ENCODE measurements around the gene ZNF433.
"Not testable (repeated sequence)": the region's sequence is repeated elsewhere in the genome, so short reads cannot be mapped to it uniquely, and the experiment has no call there.

Gene ZNF433

GRCh38 chr19:12035220-12036172 lies at the start of gene ZNF433:
TSS of gene ZNF433 (minus strand) at chr19:12035679. CDS start at chr19:12035539, 140 bp downstream.
- peak within 1 kb of the TSS; percentile 80 for H3K4me3 ChIP-seq (ENCODE audit: low read depth, low read length)
- no peaks in the 10 kb centered on the region for H3K36me3 ChIP-seq (ENCODE audit: control insufficient read depth, insufficient read depth, low read length)
- no peaks in the 10 kb centered on the region for H3K9me3 ChIP-seq (ENCODE audit: control insufficient read depth, insufficient read depth, low read length)
- peak within 1 kb of the TSS; percentile 73 for H3K9ac ChIP-seq (ENCODE audit: low read depth, low read length)
- no peaks in the 10 kb centered on the region for H3K4me1 ChIP-seq (ENCODE audit: control insufficient read depth, insufficient read depth, low read length)
- peaks cover 8% of the 10 kb centered on the region for H3K27me3 ChIP-seq (ENCODE audit: control insufficient read depth, insufficient read depth, low read length)

GRCh38 chr19:12083336-12083735 lies 47.9 kb upstream of the ZNF433 start:
- H3K9ac ChIP-seq (ENCODE audit: low read depth, low read length); H3K36me3 ChIP-seq (ENCODE audit: control insufficient read depth, insufficient read depth, low read length); H3K4me3 ChIP-seq (ENCODE audit: low read depth, low read length); H3K4me1 ChIP-seq (ENCODE audit: control insufficient read depth, insufficient read depth, low read length); H3K27me3 ChIP-seq (ENCODE audit: control insufficient read depth, insufficient read depth, low read length): not testable (repeated sequence)
- peaks cover 13% of the 10 kb centered on the region for H3K9me3 ChIP-seq (ENCODE audit: control insufficient read depth, insufficient read depth, low read length)

DNA sequence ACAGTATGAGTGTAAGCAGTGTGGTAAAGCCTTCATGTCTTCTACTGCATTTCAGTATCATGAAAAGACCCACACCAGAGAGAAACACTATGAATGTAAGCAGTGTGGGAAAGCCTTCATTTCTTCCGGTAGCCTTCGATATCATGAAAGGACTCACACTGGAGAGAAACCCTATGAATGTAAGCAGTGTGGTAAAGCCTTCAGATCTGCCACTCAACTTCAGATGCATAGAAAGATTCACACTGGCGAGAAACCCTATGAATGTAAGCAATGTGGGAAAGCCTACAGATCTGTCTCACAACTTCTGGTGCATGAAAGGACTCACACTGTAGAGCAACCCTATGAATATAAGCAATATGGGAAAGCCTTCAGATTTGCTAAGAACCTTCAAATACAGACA lies 41.9 kb upstream of the ZNF433 start:
- no peak overlapping the region for H3K4me3 ChIP-seq (ENCODE audit: low read depth, low read length)
- H3K9me3 ChIP-seq (ENCODE audit: control insufficient read depth, insufficient read depth, low read length): peaks cover 58% of the 10 kb centered on the region
- H3K4me1 ChIP-seq (ENCODE audit: control insufficient read depth, insufficient read depth, low read length): no peaks in the 10 kb centered on the region
- no peak overlapping the region for H3K9ac ChIP-seq (ENCODE audit: low read depth, low read length)
- peaks cover 53% of the 10 kb centered on the region for H3K36me3 ChIP-seq (ENCODE audit: control insufficient read depth, insufficient read depth, low read length)
- no peaks in the 10 kb centered on the region for H3K27me3 ChIP-seq (ENCODE audit: control insufficient read depth, insufficient read depth, low read length)

DNA sequence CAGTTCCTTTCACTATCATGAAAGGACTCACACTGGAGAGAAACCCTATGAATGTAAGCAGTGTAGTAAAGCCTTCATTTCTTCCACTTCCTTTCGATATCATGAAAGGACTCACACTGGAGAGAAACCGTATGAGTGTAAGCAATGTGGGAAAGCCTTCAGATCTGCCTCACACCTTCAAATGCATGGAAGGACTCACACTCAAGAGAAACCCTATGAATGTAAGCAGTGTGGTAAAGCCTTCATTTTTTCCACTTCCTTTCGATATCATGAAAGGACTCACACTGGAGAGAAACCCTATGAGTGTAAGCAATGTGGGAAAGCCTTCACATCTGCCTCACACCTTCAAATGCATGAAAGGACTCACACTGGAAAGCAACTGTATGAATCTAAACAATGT lies 40.9 kb upstream of the ZNF433 start:
- H3K9me3 ChIP-seq (ENCODE audit: control insufficient read depth, insufficient read depth, low read length): peaks cover 61% of the 10 kb centered on the region
- H3K27me3 ChIP-seq (ENCODE audit: control insufficient read depth, insufficient read depth, low read length); H3K4me1 ChIP-seq (ENCODE audit: control insufficient read depth, insufficient read depth, low read length); H3K4me3 ChIP-seq (ENCODE audit: low read depth, low read length); H3K9ac ChIP-seq (ENCODE audit: low read depth, low read length): not testable (repeated sequence)
- H3K36me3 ChIP-seq (ENCODE audit: control insufficient read depth, insufficient read depth, low read length): peaks cover 56% of the 10 kb centered on the region

DNA sequence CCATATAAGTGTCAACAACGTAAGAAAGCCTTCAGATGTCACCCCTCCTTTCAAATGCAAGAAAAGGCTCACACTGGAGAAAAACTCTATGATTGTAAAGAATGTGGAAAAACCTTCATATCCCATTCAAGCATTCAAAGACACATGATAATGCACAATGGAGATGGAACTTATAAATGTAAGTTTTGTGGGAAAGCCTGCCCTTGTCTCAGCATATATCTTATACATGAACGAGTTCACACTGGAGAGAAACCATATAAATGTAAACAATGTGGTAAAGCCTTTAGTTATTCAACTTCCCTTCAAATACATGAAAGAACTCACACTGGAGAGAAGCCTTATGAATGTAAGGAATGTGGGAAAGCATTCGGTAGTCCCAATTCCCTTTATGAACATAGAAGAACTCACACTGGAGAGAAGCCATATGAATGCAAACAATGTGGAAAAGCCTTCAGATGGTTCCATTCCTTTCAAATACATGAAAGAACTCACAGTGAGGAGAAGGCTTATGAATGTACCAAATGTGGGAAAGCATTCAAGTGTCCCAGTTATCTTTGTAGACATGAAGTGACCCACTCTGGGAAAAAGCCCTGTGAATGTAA lies 40.2 kb upstream of the ZNF433 start:
- H3K9ac ChIP-seq (ENCODE audit: low read depth, low read length): no peak overlapping the region
- H3K36me3 ChIP-seq (ENCODE audit: control insufficient read depth, insufficient read depth, low read length): peaks cover 53% of the 10 kb centered on the region
- H3K9me3 ChIP-seq (ENCODE audit: control insufficient read depth, insufficient read depth, low read length): peaks cover 58% of the 10 kb centered on the region
- no peaks in the 10 kb centered on the region for H3K4me1 ChIP-seq (ENCODE audit: control insufficient read depth, insufficient read depth, low read length)
- H3K27me3 ChIP-seq (ENCODE audit: control insufficient read depth, insufficient read depth, low read length): no peaks in the 10 kb centered on the region
- no peak overlapping the region for H3K4me3 ChIP-seq (ENCODE audit: low read depth, low read length)

GRCh38 chr19:12064590-12065538 lies 29.4 kb upstream of the ZNF433 start, which contains the start of gene ZNF844:
TSS of gene ZNF844 (plus strand) at chr19:12064731. CDS start at chr19:12064874, 143 bp downstream.
- H3K4me3 ChIP-seq (ENCODE audit: low read depth, low read length): peak within 1 kb of the TSS; percentile 93

DNA sequence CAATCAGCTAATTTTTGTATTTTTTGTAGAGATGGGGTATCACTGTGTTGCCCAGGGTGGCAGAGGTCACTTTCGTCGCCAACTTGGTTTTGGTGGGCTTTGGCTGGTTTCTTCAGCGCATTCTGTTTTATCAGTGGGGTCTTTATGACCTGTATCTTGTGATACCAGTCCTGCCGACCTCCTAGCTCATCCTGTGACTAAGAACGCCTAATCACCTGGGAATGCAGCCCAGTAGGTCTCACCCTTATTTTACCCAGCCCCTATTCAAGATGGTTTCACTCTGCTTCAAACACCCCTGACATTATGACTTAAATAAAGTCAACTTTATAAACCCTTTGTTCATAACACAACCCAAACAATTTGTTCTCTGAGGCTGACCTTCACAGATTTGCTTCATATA lies 20.3 kb upstream of the ZNF433 start:
- no peak overlapping the region for H3K4me3 ChIP-seq (ENCODE audit: low read depth, low read length)
- H3K27me3 ChIP-seq (ENCODE audit: control insufficient read depth, insufficient read depth, low read length): peaks cover 2% of the 10 kb centered on the region
- H3K9ac ChIP-seq (ENCODE audit: low read depth, low read length): no peak overlapping the region
- H3K36me3 ChIP-seq (ENCODE audit: control insufficient read depth, insufficient read depth, low read length): no peaks in the 10 kb centered on the region
- H3K4me1 ChIP-seq (ENCODE audit: control insufficient read depth, insufficient read depth, low read length): peaks cover 5% of the 10 kb centered on the region
- H3K9me3 ChIP-seq (ENCODE audit: control insufficient read depth, insufficient read depth, low read length): no peaks in the 10 kb centered on the region

More at GRCh38 chr19:12064590-12065538, 29.4 kb upstream of the ZNF433 start, which contains the start of gene ZNF844:
- peak within 1 kb of the TSS; percentile 90 for H3K9ac ChIP-seq (ENCODE audit: low read depth, low read length)
- H3K27me3 ChIP-seq (ENCODE audit: control insufficient read depth, insufficient read depth, low read length): no peaks in the 10 kb centered on the region
- peaks cover 3% of the 10 kb centered on the region for H3K4me1 ChIP-seq (ENCODE audit: control insufficient read depth, insufficient read depth, low read length)
- no peaks in the 10 kb centered on the region for H3K36me3 ChIP-seq (ENCODE audit: control insufficient read depth, insufficient read depth, low read length)
- peaks cover 3% of the 10 kb centered on the region for H3K9me3 ChIP-seq (ENCODE audit: control insufficient read depth, insufficient read depth, low read length)

DNA sequence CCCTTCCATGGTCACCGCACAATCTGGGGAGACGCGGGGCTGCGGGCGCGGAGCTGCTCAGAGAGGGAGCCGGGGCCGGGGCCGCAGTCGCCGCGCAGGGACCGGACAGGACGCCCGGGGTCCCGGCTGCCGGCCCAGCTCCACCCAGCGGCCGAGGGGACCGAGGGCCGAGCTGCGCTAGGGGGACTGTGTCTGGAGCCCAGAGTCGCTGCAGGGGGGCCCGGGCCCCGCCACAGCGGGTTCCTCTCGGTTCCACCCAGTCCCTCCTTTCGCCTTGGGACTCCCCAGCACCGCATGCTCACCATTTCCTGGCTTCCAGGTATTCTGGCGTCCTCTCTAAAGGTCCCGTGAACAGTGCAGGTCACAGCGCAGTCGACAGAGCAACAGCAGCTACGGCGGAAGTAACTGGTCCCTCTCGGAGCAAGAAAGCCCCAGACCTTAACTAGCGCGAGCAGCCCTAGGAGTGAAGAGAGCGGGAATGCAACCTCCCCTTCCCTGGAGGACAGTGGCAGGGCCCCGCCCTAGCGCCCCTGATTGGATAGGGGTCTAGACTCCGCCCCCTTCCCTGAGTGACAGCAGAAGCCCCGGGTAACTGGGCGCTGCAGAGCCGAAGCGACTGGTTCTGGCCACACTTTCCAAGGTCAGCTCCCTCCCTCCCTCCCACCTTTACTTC lies 17.2 kb upstream of the ZNF433 start, which contains the start of gene ZNF878:
ZNF878 (minus strand) TSS at position 465 of the 673 bp plus-strand sequence; CDS start at position 305, 160 bp downstream.
- no peaks in the 10 kb centered on the region for H3K36me3 ChIP-seq (ENCODE audit: control insufficient read depth, insufficient read depth, low read length)
- H3K9me3 ChIP-seq (ENCODE audit: control insufficient read depth, insufficient read depth, low read length): no peaks in the 10 kb centered on the region
- peaks cover 2% of the 10 kb centered on the region for H3K27me3 ChIP-seq (ENCODE audit: control insufficient read depth, insufficient read depth, low read length)
- peak within 1 kb of the TSS; percentile 93 for H3K4me3 ChIP-seq (ENCODE audit: low read depth, low read length)
- H3K9ac ChIP-seq (ENCODE audit: low read depth, low read length): peak within 1 kb of the TSS; percentile 85
- H3K4me1 ChIP-seq (ENCODE audit: control insufficient read depth, insufficient read depth, low read length): peaks cover 2% of the 10 kb centered on the region

GRCh38 chr19:12052091-12052496 lies 16.6 kb upstream of the ZNF433 start:
- Histone ChIP-seq H3K36me3 (ENCODE audit: control insufficient read depth, insufficient read depth, low read length) (no peaks in the 10 kb centered on the region), H3K27me3 (ENCODE audit: control insufficient read depth, insufficient read depth, low read length) (peaks cover 2% of the 10 kb centered on the region)

GRCh38 chr19:12047868-12048267 lies 12.4 kb upstream of the ZNF433 start:
- peaks cover 15% of the 10 kb centered on the region for H3K36me3 ChIP-seq (ENCODE audit: control insufficient read depth, insufficient read depth, low read length)
- no peaks in the 10 kb centered on the region for H3K4me1 ChIP-seq (ENCODE audit: control insufficient read depth, insufficient read depth, low read length)
- no peak overlapping the region for H3K4me3 ChIP-seq (ENCODE audit: low read depth, low read length)
- H3K27me3 ChIP-seq (ENCODE audit: control insufficient read depth, insufficient read depth, low read length): no peaks in the 10 kb centered on the region
- no peak overlapping the region for H3K9ac ChIP-seq (ENCODE audit: low read depth, low read length)
- H3K9me3 ChIP-seq (ENCODE audit: control insufficient read depth, insufficient read depth, low read length): peaks cover 31% of the 10 kb centered on the region

More at GRCh38 chr19:12052091-12052496, 16.6 kb upstream of the ZNF433 start:
- H3K9ac ChIP-seq (ENCODE audit: low read depth, low read length): peak overlapping the region; percentile 85
- peaks cover 2% of the 10 kb centered on the region for H3K4me1 ChIP-seq (ENCODE audit: control insufficient read depth, insufficient read depth, low read length)
- peak overlapping the region; percentile 93 for H3K4me3 ChIP-seq (ENCODE audit: low read depth, low read length)
- H3K9me3 ChIP-seq (ENCODE audit: control insufficient read depth, insufficient read depth, low read length): peaks cover under 1% of the 10 kb centered on the region

All from iPS-15b (cell line).